ENCODE data around the gene ITLN1.

DNA sequence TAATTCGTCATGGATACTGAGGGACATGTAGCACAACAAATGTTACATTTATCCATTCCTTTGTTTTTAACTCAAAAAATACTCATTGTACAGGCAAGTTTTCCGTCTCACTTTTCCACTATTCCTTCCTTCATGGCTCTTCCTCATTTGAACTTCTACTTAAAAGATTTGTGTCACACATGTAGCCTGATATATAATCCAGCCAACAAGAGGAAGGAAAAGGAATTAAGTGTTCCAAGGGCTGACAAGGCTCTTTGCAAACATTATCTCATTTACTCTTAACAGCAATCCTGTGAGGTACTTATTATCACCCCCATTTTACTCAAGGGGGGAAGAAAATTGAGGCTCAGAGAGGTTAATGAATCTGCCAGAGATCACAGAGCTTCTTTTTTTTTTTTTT lies 45.2 kb downstream of the ITLN1 start:
- TF ChIP-seq, protein P1, sequence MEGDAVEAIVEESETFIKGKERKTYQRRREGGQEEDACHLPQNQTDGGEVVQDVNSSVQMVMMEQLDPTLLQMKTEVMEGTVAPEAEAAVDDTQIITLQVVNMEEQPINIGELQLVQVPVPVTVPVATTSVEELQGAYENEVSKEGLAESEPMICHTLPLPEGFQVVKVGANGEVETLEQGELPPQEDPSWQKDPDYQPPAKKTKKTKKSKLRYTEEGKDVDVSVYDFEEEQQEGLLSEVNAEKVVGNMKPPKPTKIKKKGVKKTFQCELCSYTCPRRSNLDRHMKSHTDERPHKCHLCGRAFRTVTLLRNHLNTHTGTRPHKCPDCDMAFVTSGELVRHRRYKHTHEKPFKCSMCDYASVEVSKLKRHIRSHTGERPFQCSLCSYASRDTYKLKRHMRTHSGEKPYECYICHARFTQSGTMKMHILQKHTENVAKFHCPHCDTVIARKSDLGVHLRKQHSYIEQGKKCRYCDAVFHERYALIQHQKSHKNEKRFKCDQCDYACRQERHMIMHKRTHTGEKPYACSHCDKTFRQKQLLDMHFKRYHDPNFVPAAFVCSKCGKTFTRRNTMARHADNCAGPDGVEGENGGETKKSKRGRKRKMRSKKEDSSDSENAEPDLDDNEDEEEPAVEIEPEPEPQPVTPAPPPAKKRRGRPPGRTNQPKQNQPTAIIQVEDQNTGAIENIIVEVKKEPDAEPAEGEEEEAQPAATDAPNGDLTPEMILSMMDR (IDR thresholded peaks at IDR 0.05): no peak
- TF ChIP-seq POLR2A (IDR thresholded peaks at IDR 0.05): no peak
